ENCODE results near the gene CCDC181. TPM values are rescaled to one million over a fixed set of nuclear protein-coding genes. Genes with fewer than 3 reads are reported as not detected.
A peak's percentile ranks its signal among the peaks of the same experiment; 100 is the strongest.

CCDC181 gene
- 0.18 TPM for polyA plus RNA-seq (2013, experiment 1 of 2)
- 0.25 TPM for polyA plus RNA-seq (2013, experiment 2 of 2)

GRCh38 chr1:169427081-169427641 is at the start of gene CCDC181:
TSS of gene CCDC181 (minus strand) at chr1:169427474. CDS start at chr1:169424927, 2,547 bp downstream.
- H3K27ac ChIP-seq (ENCODE audit: low read length, poor library complexity, severe bottlenecking): no peak within 1 kb of the TSS
- peak within 1 kb of the TSS; percentile 54 for H4K8ac ChIP-seq (ENCODE audit: low read length)
- H3K4me3 ChIP-seq (ENCODE audit: insufficient read depth in 1 of 2, low read depth in 1 of 2, low read length in 2 of 2): peak within 1 kb of the TSS; percentile 53 to 89
- peak; percentile 54 for DNase-seq
- H2AFZ ChIP-seq (ENCODE audit: low read depth, low read length): peak within 1 kb of the TSS; percentile 64
- H3K14ac ChIP-seq (ENCODE audit: low read length in 2 of 2): no peak within 1 kb of the TSS
- 3% methylated on average over 17 of the region's 29 CpGs for WGBS
- no peak within 1 kb of the TSS for H4K91ac ChIP-seq (ENCODE audit: low read length)
- no peak within 1 kb of the TSS for H2BK12ac ChIP-seq (ENCODE audit: low read length in 2 of 2)
- H3K18ac ChIP-seq (ENCODE audit: low read depth in 1 of 2, low read length in 2 of 2): peak within 1 kb of the TSS in 1 of 2 experiments; percentile 2
- H3K4me1 ChIP-seq (ENCODE audit: control insufficient read depth, insufficient read depth, low read depth, low read length): no peaks in the 10 kb centered on the region
- H3K79me1 ChIP-seq (replicated peaks; ENCODE audit: low read length, poor library complexity, severe bottlenecking): no peaks in the 10 kb centered on the region
- H3K27me3 ChIP-seq (ENCODE audit: control insufficient read depth in 1 of 2, insufficient read depth in 1 of 2, low read length in 2 of 2): no peaks in the 10 kb centered on the region
- H3K4ac ChIP-seq (ENCODE audit: low read depth in 1 of 2, low read length in 2 of 2): no peak within 1 kb of the TSS
- no peaks in the 10 kb centered on the region for H3K9me3 ChIP-seq (ENCODE audit: control insufficient read depth, low read length)
- peak within 1 kb of the TSS; percentile 88 for H3K9ac ChIP-seq (ENCODE audit: low read length)
- no peak within 1 kb of the TSS for H2BK120ac ChIP-seq (ENCODE audit: low read depth, low read length)
- H2AK5ac ChIP-seq (ENCODE audit: low read length, severe bottlenecking): no peak within 1 kb of the TSS
- no peak within 1 kb of the TSS for H2BK5ac ChIP-seq (ENCODE audit: low read depth, low read length, poor library complexity, severe bottlenecking)
- H3K4me2 ChIP-seq (ENCODE audit: low read length, poor library complexity, severe bottlenecking): peak within 1 kb of the TSS; percentile 96
- H2BK15ac ChIP-seq (ENCODE audit: low read depth, poor library complexity, severe bottlenecking): no peak within 1 kb of the TSS
- H3K36me3 ChIP-seq (ENCODE audit: control insufficient read depth in 1 of 2, insufficient read depth in 2 of 2, low read depth in 1 of 2, low read length in 2 of 2): no peaks in the 10 kb centered on the region
- peak within 1 kb of the TSS in 1 of 2 experiments; percentile 23 for H3K23ac ChIP-seq (ENCODE audit: low read length in 2 of 2)

DNA sequence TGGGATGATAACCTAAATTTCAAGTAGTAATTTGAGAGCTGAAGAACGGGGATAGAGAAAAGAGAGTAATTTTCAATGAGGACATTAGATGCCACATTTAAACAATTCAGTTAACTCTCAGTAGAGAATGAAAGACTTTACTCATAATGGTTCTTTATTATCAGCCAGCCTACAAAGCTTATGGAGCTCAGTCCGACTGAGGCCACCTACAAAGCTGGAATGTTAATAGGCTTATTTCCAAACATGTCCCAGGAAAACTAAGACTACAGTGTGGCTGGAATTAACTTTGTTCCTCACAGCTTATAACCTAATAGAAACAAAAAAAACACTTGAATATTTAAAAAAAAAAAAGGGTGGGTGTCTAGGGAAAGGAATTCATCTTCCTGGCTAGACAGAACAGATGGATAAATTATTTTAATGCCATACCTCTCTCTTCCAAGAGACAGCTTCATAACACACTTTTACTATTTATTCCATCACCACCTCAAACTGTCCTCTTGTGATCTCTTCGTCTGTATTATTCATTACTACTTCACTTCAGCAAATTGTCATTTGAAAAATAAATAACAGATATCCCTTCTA is 48.6 kb upstream of the CCDC181 start:
- 100% methylated on average over 2 of the region's 3 CpGs for WGBS
- H3K14ac ChIP-seq (ENCODE audit: low read length in 2 of 2): no peak overlapping the region
- no peak overlapping the region for H3K18ac ChIP-seq (ENCODE audit: low read depth in 1 of 2, low read length in 2 of 2)
- H2BK12ac ChIP-seq (ENCODE audit: low read length in 2 of 2): no peak overlapping the region
- no peak overlapping the region for H3K4me3 ChIP-seq (ENCODE audit: insufficient read depth in 1 of 2, low read depth in 1 of 2, low read length in 2 of 2)
- no peak overlapping the region for H2BK15ac ChIP-seq (ENCODE audit: low read depth, poor library complexity, severe bottlenecking)
- DNase-seq: no peak
- H2AK5ac ChIP-seq (ENCODE audit: low read length, severe bottlenecking): no peak overlapping the region
- H4K8ac ChIP-seq (ENCODE audit: low read length): no peak overlapping the region
- H3K9me3 ChIP-seq (ENCODE audit: control insufficient read depth, low read length): no peaks in the 10 kb centered on the region
- no peak overlapping the region for H3K4me2 ChIP-seq (ENCODE audit: low read length, poor library complexity, severe bottlenecking)
- peaks cover 14% of the 10 kb centered on the region for H3K79me1 ChIP-seq (replicated peaks; ENCODE audit: low read length, poor library complexity, severe bottlenecking)
- no peak overlapping the region for H3K27ac ChIP-seq (ENCODE audit: low read length, poor library complexity, severe bottlenecking)
- no peak overlapping the region for H3K23ac ChIP-seq (ENCODE audit: low read length in 2 of 2)
- no peak overlapping the region for H2BK5ac ChIP-seq (ENCODE audit: low read depth, low read length, poor library complexity, severe bottlenecking)
- H3K4me1 ChIP-seq (ENCODE audit: control insufficient read depth, insufficient read depth, low read depth, low read length): no peaks in the 10 kb centered on the region
- H3K27me3 ChIP-seq (ENCODE audit: control insufficient read depth in 1 of 2, insufficient read depth in 1 of 2, low read length in 2 of 2): no peaks in the 10 kb centered on the region
- no peak overlapping the region for H2BK120ac ChIP-seq (ENCODE audit: low read depth, low read length)
- peaks cover 0 to 23% of the 10 kb centered on the region in 2 experiments for H3K36me3 ChIP-seq (ENCODE audit: control insufficient read depth in 1 of 2, insufficient read depth in 2 of 2, low read depth in 1 of 2, low read length in 2 of 2)
- no peak overlapping the region for H3K9ac ChIP-seq (ENCODE audit: low read length)
- H3K4ac ChIP-seq (ENCODE audit: low read depth in 1 of 2, low read length in 2 of 2): no peak overlapping the region
- H4K91ac ChIP-seq (ENCODE audit: low read length): no peak overlapping the region
- no peak overlapping the region for H2AFZ ChIP-seq (ENCODE audit: low read depth, low read length)

- H3K27ac ChIP-seq (ENCODE audit: low read length, poor library complexity, severe bottlenecking): no peak overlapping the region
- H3K4me1 ChIP-seq (ENCODE audit: control insufficient read depth, insufficient read depth, low read depth, low read length): no peaks in the 10 kb centered on the region
- no peak overlapping the region for H2BK120ac ChIP-seq (ENCODE audit: low read depth, low read length)
- H2AK5ac ChIP-seq (ENCODE audit: low read length, severe bottlenecking): no peak overlapping the region
- H3K79me1 ChIP-seq (replicated peaks; ENCODE audit: low read length, poor library complexity, severe bottlenecking): peaks cover 14% of the 10 kb centered on the region
- no peak overlapping the region for H3K23ac ChIP-seq (ENCODE audit: low read length in 2 of 2)
- H3K9ac ChIP-seq (ENCODE audit: low read length): no peak overlapping the region
- no peak overlapping the region for H2BK5ac ChIP-seq (ENCODE audit: low read depth, low read length, poor library complexity, severe bottlenecking)
- H3K4me2 ChIP-seq (ENCODE audit: low read length, poor library complexity, severe bottlenecking): no peak overlapping the region
- H3K18ac ChIP-seq (ENCODE audit: low read depth in 1 of 2, low read length in 2 of 2): no peak overlapping the region
- H3K14ac ChIP-seq (ENCODE audit: low read length in 2 of 2): no peak overlapping the region
- H4K91ac ChIP-seq (ENCODE audit: low read length): no peak overlapping the region
- H3K4me3 ChIP-seq (ENCODE audit: insufficient read depth in 1 of 2, low read depth in 1 of 2, low read length in 2 of 2): no peak overlapping the region
- no peak overlapping the region for H2BK12ac ChIP-seq (ENCODE audit: low read length in 2 of 2)
- H4K8ac ChIP-seq (ENCODE audit: low read length): no peak overlapping the region
- H3K9me3 ChIP-seq (ENCODE audit: control insufficient read depth, low read length): no peaks in the 10 kb centered on the region
- H3K27me3 ChIP-seq (ENCODE audit: control insufficient read depth in 1 of 2, insufficient read depth in 1 of 2, low read length in 2 of 2): no peaks in the 10 kb centered on the region
- DNase-seq: no peak
- H3K36me3 ChIP-seq (ENCODE audit: control insufficient read depth in 1 of 2, insufficient read depth in 2 of 2, low read depth in 1 of 2, low read length in 2 of 2): peaks cover 0 to 32% of the 10 kb centered on the region in 2 experiments
- no peak overlapping the region for H2AFZ ChIP-seq (ENCODE audit: low read depth, low read length)
- no peak overlapping the region for H2BK15ac ChIP-seq (ENCODE audit: low read depth, poor library complexity, severe bottlenecking)
- WGBS: no CpG with 5 or more reads among the region's 1 CpG
- no peak overlapping the region for H3K4ac ChIP-seq (ENCODE audit: low read depth in 1 of 2, low read length in 2 of 2)
Observed at GRCh38 chr1:169474302-169474995, 47.2 kb upstream of the CCDC181 start.

DNA sequence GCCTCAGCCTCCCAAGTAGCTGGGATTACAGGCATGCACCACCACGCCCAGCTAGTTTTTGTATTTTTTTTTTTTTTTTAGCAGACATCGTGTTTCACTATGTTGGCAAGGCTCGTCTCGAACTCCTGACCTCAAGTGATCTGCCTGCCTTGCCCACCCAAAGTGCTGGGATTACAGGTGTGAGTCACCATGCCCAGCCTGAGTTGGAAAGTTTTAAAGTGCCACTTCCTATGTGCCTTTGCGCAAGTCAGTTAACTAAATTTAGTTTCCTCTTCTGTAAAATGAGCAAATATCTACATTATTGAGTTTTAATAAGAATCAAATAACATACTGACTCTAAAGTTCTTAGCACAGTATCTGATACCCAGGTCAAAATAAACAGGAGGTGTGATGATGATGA is 46.1 kb upstream of the CCDC181 start:
- H3K14ac ChIP-seq (ENCODE audit: low read length in 2 of 2): no peak overlapping the region
- H3K23ac ChIP-seq (ENCODE audit: low read length in 2 of 2): no peak overlapping the region
- H2BK120ac ChIP-seq (ENCODE audit: low read depth, low read length): no peak overlapping the region
- no peak overlapping the region for H3K4me3 ChIP-seq (ENCODE audit: insufficient read depth in 1 of 2, low read depth in 1 of 2, low read length in 2 of 2)
- H2BK5ac ChIP-seq (ENCODE audit: low read depth, low read length, poor library complexity, severe bottlenecking): no peak overlapping the region
- H2BK15ac ChIP-seq (ENCODE audit: low read depth, poor library complexity, severe bottlenecking): no peak overlapping the region
- no peaks in the 10 kb centered on the region for H3K4me1 ChIP-seq (ENCODE audit: control insufficient read depth, insufficient read depth, low read depth, low read length)
- no peak overlapping the region for H2AFZ ChIP-seq (ENCODE audit: low read depth, low read length)
- no peaks in the 10 kb centered on the region for H3K9me3 ChIP-seq (ENCODE audit: control insufficient read depth, low read length)
- 90% methylated on average over 4 of the region's 5 CpGs for WGBS
- no peak overlapping the region for H3K18ac ChIP-seq (ENCODE audit: low read depth in 1 of 2, low read length in 2 of 2)
- no peak overlapping the region for H2BK12ac ChIP-seq (ENCODE audit: low read length in 2 of 2)
- no peaks in the 10 kb centered on the region for H3K27me3 ChIP-seq (ENCODE audit: control insufficient read depth in 1 of 2, insufficient read depth in 1 of 2, low read length in 2 of 2)
- no peak overlapping the region for H3K9ac ChIP-seq (ENCODE audit: low read length)
- no peak overlapping the region for H3K4ac ChIP-seq (ENCODE audit: low read depth in 1 of 2, low read length in 2 of 2)
- DNase-seq: no peak
- peaks cover 11% of the 10 kb centered on the region for H3K79me1 ChIP-seq (replicated peaks; ENCODE audit: low read length, poor library complexity, severe bottlenecking)
- no peak overlapping the region for H3K4me2 ChIP-seq (ENCODE audit: low read length, poor library complexity, severe bottlenecking)
- no peak overlapping the region for H2AK5ac ChIP-seq (ENCODE audit: low read length, severe bottlenecking)
- peaks cover 0 to 42% of the 10 kb centered on the region in 2 experiments for H3K36me3 ChIP-seq (ENCODE audit: control insufficient read depth in 1 of 2, insufficient read depth in 2 of 2, low read depth in 1 of 2, low read length in 2 of 2)
- H4K8ac ChIP-seq (ENCODE audit: low read length): no peak overlapping the region
- H4K91ac ChIP-seq (ENCODE audit: low read length): no peak overlapping the region
- no peak overlapping the region for H3K27ac ChIP-seq (ENCODE audit: low read length, poor library complexity, severe bottlenecking)

Data from mesenchymal stem cell (in vitro differentiated cells and primary cell).